ENCODE data around the gene APOA5.

The APOA5 gene

DNA sequence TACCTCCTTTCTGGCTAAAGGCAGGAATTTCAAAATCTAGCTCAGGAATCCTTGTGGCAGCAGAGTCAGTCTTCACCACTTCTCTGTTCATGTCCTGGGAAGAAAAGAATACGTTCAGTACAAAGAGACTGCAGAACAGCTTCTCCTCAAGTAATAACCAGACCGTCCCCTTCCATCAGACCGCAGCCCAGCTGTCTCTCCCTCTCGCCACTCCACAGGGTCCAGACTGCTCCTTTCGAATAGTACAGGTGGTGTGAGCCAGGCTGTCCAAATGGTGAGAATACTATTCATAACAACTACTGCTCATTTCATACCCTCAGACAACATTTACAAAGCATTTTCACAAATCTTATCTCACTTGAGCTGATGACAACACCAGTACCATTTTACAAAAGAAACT lies 4.7 kb downstream of the APOA5 start:
- in situ Hi-C loops (cut with HindIII; ENCODE audit: low sequenced_read_pairs): no loop called here
- H3K4me3 ChIP-seq (ENCODE audit: low read depth, low read length): peak overlapping the region; percentile 80
- TF ChIP-seq, protein P1, sequence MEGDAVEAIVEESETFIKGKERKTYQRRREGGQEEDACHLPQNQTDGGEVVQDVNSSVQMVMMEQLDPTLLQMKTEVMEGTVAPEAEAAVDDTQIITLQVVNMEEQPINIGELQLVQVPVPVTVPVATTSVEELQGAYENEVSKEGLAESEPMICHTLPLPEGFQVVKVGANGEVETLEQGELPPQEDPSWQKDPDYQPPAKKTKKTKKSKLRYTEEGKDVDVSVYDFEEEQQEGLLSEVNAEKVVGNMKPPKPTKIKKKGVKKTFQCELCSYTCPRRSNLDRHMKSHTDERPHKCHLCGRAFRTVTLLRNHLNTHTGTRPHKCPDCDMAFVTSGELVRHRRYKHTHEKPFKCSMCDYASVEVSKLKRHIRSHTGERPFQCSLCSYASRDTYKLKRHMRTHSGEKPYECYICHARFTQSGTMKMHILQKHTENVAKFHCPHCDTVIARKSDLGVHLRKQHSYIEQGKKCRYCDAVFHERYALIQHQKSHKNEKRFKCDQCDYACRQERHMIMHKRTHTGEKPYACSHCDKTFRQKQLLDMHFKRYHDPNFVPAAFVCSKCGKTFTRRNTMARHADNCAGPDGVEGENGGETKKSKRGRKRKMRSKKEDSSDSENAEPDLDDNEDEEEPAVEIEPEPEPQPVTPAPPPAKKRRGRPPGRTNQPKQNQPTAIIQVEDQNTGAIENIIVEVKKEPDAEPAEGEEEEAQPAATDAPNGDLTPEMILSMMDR (IDR thresholded peaks at IDR 0.05; ENCODE audit: low read depth, low read length): no peak
- DNase-seq (ENCODE audit: low read depth, low spot score): no peak

DNA sequence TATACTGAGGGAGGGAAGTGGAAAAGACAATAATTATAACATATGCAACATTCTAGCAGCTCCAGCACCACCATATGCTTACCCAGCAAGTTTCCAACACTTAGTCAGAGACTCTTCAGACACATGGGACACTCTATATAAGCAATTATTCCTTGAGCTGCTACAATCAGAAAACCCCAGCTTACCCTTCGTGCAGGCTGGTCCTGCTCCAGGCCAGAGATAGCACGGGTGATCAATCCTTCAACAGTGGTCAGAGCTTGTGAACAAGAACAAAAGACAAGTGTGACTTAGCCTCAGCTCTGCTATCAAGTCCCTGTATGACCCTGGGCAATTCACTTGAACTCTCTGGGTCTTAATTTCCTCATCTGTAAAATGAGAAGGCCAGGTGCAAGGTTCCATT lies 5.4 kb downstream of the APOA5 start:
- no peak for DNase-seq (ENCODE audit: low read depth, low spot score)
- TF ChIP-seq, protein P1 (IDR thresholded peaks at IDR 0.05; ENCODE audit: low read depth, low read length): no peak
- H3K4me3 ChIP-seq (ENCODE audit: low read depth, low read length): no peak overlapping the region
- in situ Hi-C loops (cut with HindIII; ENCODE audit: low sequenced_read_pairs): no loop called here

DNA sequence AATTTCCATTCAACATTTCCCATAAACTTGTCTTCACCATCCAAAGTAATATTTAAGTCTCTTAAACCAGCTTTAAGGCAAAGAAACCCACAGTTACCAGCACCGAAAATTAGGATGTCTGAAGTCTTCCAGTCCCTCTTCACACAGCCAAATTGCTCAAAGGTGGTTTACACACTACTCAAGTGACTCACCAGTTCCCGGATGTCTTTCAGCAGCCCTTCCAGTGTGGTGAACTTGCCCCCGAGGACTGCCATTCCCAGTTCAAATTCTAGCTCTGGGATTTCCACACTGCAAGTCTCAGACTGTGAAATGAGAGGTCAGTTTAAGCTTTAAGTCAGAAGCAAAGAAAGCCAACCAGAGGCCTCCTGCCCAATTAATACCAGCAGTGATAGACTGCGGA lies 9.0 kb downstream of the APOA5 start:
- no peak overlapping the region for H3K4me3 ChIP-seq (ENCODE audit: low read depth, low read length)
- in situ Hi-C loops (cut with HindIII; ENCODE audit: low sequenced_read_pairs): no loop called here
- TF ChIP-seq, protein P1 (IDR thresholded peaks at IDR 0.05; ENCODE audit: low read depth, low read length): no peak
- peak; percentile 19 for DNase-seq (ENCODE audit: low read depth, low spot score)

DNA sequence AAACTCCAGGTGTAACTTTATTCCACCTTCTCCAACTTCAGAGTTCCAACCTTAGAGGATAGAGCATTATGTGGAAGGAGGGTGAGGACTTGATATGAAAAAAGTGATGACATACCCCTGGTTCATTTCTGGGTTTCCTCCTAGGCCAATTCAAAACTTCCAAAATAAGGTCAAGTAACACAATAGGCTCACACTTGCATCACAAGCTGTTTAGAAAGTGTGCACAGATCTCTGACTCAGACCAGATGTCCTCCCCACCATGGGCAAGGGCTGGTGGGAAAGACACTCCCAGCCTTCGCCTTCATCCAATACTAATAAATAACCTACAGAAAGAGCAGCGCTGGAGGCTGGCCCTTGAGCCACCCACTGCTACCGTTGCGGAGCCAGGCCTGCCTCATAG lies 13.1 kb downstream of the APOA5 start:
- TF ChIP-seq, protein P1 (IDR thresholded peaks at IDR 0.05; ENCODE audit: low read depth, low read length): no peak
- no peak for DNase-seq (ENCODE audit: low read depth, low spot score)
- in situ Hi-C loops (cut with HindIII; ENCODE audit: low sequenced_read_pairs): no loop called here
- H3K4me3 ChIP-seq (ENCODE audit: low read depth, low read length): no peak overlapping the region

DNA sequence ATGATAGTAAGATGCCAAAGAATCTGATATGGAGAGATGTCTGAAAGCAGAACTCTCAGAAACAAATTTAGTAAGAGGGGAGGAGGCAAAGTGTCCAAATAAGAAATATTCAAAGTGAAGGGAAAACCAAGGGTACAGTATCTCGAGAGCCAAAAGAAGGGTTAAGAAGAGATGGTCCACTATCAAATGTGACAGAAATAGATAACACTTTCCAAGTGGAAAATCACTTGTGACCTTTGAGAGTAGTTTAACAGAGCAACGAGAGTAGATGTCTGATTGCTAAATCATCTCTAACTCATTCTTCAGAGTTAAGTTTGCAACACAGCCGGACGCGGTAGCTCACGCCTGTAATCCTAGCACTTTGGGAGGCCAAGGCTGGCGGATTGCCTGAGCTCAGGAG lies 14.6 kb downstream of the APOA5 start:
- H3K4me3 ChIP-seq (ENCODE audit: low read depth, low read length): no peak overlapping the region
- no peak for DNase-seq (ENCODE audit: low read depth, low spot score)
- TF ChIP-seq, protein P1 (IDR thresholded peaks at IDR 0.05; ENCODE audit: low read depth, low read length): no peak
- in situ Hi-C loops (cut with HindIII; ENCODE audit: low sequenced_read_pairs): no loop called here

DNA sequence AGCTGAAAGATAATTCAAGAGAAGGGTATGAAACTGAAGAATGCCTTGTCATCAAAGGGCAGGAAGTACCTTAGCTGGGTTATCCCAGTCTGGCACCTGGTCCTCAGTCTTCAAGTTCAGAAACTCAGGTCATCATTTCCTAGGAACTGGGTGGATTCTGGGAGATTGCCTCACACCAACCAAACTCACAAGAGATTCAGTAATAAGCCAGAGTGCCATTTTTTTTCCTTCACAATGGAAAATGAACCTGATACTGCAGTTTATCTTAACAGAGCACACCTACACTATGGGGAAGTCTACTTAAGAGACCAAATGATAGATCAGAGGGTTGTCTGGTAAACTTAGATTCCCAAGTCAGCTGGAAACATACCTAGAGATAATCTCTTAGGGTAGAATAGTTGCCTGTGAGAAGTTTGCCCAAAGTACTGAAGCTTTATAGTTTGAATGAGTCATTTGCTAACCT lies 15.1 kb downstream of the APOA5 start:
- no peak overlapping the region for H3K4me3 ChIP-seq (ENCODE audit: low read depth, low read length)
- TF ChIP-seq, protein P1 (IDR thresholded peaks at IDR 0.05; ENCODE audit: low read depth, low read length): no peak
- DNase-seq (ENCODE audit: low read depth, low spot score): no peak
- in situ Hi-C loops (cut with HindIII; ENCODE audit: low sequenced_read_pairs): no loop called here

DNA sequence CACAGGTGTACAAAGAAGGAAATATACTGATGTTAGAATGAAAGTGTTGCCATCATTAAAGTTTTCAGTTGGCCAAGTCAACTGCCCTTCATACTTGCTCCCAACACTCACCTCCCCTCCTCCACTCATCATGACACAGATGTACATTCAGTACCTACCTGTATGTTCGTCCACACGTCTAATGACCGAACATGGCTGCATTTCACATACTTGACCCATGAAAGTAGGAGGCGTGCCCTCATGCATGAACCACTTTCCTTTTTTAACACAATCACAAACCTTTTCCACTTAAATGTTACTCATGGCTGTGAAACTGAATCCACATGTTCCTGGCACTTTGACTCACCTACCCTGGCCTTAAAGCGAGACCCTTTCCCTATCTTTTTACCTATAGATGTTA lies 15.7 kb downstream of the APOA5 start:
- no peak overlapping the region for H3K4me3 ChIP-seq (ENCODE audit: low read depth, low read length)
- in situ Hi-C loops (cut with HindIII; ENCODE audit: low sequenced_read_pairs): no loop called here
- no peak for DNase-seq (ENCODE audit: low read depth, low spot score)
- TF ChIP-seq, protein P1 (IDR thresholded peaks at IDR 0.05; ENCODE audit: low read depth, low read length): no peak
